Neural cell (in vitro differentiated cells): ENCODE data around the gene SCP2. TPM values are rescaled to one million over a fixed set of nuclear protein-coding genes. Genes with fewer than 3 reads are reported as not detected.
A peak's percentile ranks its signal among the peaks of the same experiment; 100 is the strongest.

Experiments used
- H2AFZ ChIP-seq: fragments of 200-600, 300-800 bp; sonication (generic), shearing (Covaris generic); 2 replicates; pipeline ENCODE4 v1.6.0; 2014; ENCODE audit warnings: low read depth, mild to moderate bottlenecking, antibody characterized with exemption, low read length, moderate library complexity
- H3F3A ChIP-seq: fragments of 200-600 bp; shearing (Covaris generic); 2 replicates; pipeline ENCODE4 v1.6.1; 2016; ENCODE audit warnings: mild to moderate bottlenecking, moderate library complexity, mixed read lengths, antibody characterized with exemption, low read length; ENCODE audit not compliant: insufficient read depth, poor library complexity, severe bottlenecking
- H3K27ac ChIP-seq: fragments of 200-600, 300-800 bp; sonication (generic), shearing (Covaris generic); 2 replicates; pipeline ENCODE4 v1.5.1; 2014; ENCODE audit warnings: mild to moderate bottlenecking, low read length, moderate library complexity
- H3K27me3 ChIP-seq: fragments of 300-800, 200-600 bp; sonication (generic), shearing (Covaris generic); 2 replicates; pipeline ENCODE4 v1.6.0; 2014; ENCODE audit warnings: mild to moderate bottlenecking, low read depth, low read length, moderate library complexity; ENCODE audit not compliant: insufficient read depth
- H3K36me3 ChIP-seq: fragments of 300-800, 200-600 bp; sonication (generic), shearing (Covaris generic); 2 replicates; pipeline ENCODE4 v1.5.1; 2014; ENCODE audit warnings: mild to moderate bottlenecking, antibody characterized with exemption, low read length, moderate library complexity; ENCODE audit not compliant: insufficient read depth
- H3K4me2 ChIP-seq: fragments of 300-800, 200-600 bp; sonication (generic), shearing (Covaris generic); 2 replicates; pipeline ENCODE4 v1.6.0; 2014; ENCODE audit warnings: mild to moderate bottlenecking, low read length
- H3K4me3 ChIP-seq: fragments of 300-800, 200-600 bp; sonication (generic), shearing (Covaris generic); 2 replicates; pipeline ENCODE4 v1.5.1; 2014; ENCODE audit warnings: mild to moderate bottlenecking, low read length, moderate library complexity
- H3K79me2 ChIP-seq: fragments of 200-600 bp; shearing (Covaris generic); replicated peaks from 2 replicates; pipeline ENCODE4 v1.6.0; 2014; ENCODE audit warnings: mild to moderate bottlenecking, low read length, moderate library complexity; ENCODE audit not compliant: insufficient read depth
- H3K9ac ChIP-seq: fragments of 300-800, 200-600 bp; sonication (generic), shearing (Covaris generic); 2 replicates; pipeline ENCODE4 v1.6.1; 2016; ENCODE audit warnings: mild to moderate bottlenecking, low read length, mixed read lengths
- H3K9me2 ChIP-seq: fragments of 200-600 bp; shearing (Covaris generic); 2 replicates; pipeline ENCODE4 v1.6.1; 2016; ENCODE audit warnings: mild to moderate bottlenecking, low read length, mixed read lengths; ENCODE audit not compliant: insufficient read depth
- H3K9me3 ChIP-seq: fragments of 200-600, 300-800 bp; sonication (generic), shearing (Covaris generic); 2 replicates; pipeline ENCODE4 v1.6.1; 2016; ENCODE audit warnings: mild to moderate bottlenecking, mixed run types, low read length, moderate library complexity, mixed read lengths
- H4K20me1 ChIP-seq: fragments of 200-600 bp; shearing (Covaris generic); 2 replicates; pipeline ENCODE4 v1.6.1; 2016; ENCODE audit warnings: mild to moderate bottlenecking, mixed run types; ENCODE audit not compliant: insufficient read depth
- CTCF ChIP-seq: fragments of 450-650 bp; IDR thresholded peaks from 2 replicates; pipeline ENCODE4 v1.5.1; 2014; ENCODE audit warnings: antibody characterized with exemption, mild to moderate bottlenecking, moderate library complexity; ENCODE audit not compliant: poor library complexity, severe bottlenecking
- EP300 ChIP-seq: fragments of 450-650 bp; conservative IDR thresholded peaks from 2 replicates; pipeline ENCODE4 v1.6.1; 2014; ENCODE audit warnings: antibody characterized with exemption, mild to moderate bottlenecking, moderate library complexity; ENCODE audit not compliant: poor library complexity, severe bottlenecking
- EZH2 ChIP-seq: fragments of 200-600, 300-800 bp; shearing (Covaris generic), sonication (generic); IDR thresholded peaks from 2 replicates; pipeline ENCODE4 v1.6.1; 2014; ENCODE audit warnings: antibody characterized with exemption, low read length, borderline replicate concordance, mild to moderate bottlenecking; ENCODE audit not compliant: insufficient read depth, poor library complexity, severe bottlenecking
- MXI1 ChIP-seq: fragments of 450-650 bp; conservative IDR thresholded peaks from 2 replicates; pipeline ENCODE4 v1.6.1; 2014; ENCODE audit warnings: antibody characterized with exemption, mild to moderate bottlenecking; ENCODE audit not compliant: poor library complexity, severe bottlenecking
- POLR2AphosphoS5 ChIP-seq: IDR thresholded peaks from 2 replicates; pipeline ENCODE4 v1.6.1; 2012
- RAD21 ChIP-seq: fragments of 450-650 bp; conservative IDR thresholded peaks from 2 replicates; pipeline ENCODE4 v1.6.1; 2014; ENCODE audit warnings: antibody characterized with exemption, mild to moderate bottlenecking, moderate library complexity
- REST ChIP-seq: IDR thresholded peaks from 2 replicates; pipeline ENCODE4 v1.6.1; 2012; ENCODE audit warnings: borderline replicate concordance
- TAF1 ChIP-seq: IDR thresholded peaks from 2 replicates; pipeline ENCODE4 v1.6.1; 2012; ENCODE audit warnings: low read depth
- polyA plus RNA-seq: library from polyadenylated mRNA; depleted of rRNA; stranded (reverse); fragments of >200 nt; gene quantifications from 2 replicates; pipeline ENCODE4 v1.2.3, GENCODE V29; 2014

Gene SCP2
- polyA plus RNA-seq, 1 donor from 2014 or later: 182 TPM

- H4K20me1 ChIP-seq: no peaks in the 10 kb centered on the region
- no peaks in the 10 kb centered on the region for H3K79me2 ChIP-seq
- no peak overlapping the region for H3K9ac ChIP-seq
- peaks cover 59% of the 10 kb centered on the region for H3K27me3 ChIP-seq
- H3K4me2 ChIP-seq: no peak overlapping the region
- no peaks in the 10 kb centered on the region for H3K9me3 ChIP-seq
- no peaks in the 10 kb centered on the region for H3K9me2 ChIP-seq
- peak overlapping the region; percentile 63 for H3K4me3 ChIP-seq
- no peaks in the 10 kb centered on the region for H3F3A ChIP-seq
- H3K36me3 ChIP-seq: no peaks in the 10 kb centered on the region
- no peak for TF ChIP-seq TAF1
- no peak for TF ChIP-seq POLR2AphosphoS5
- H2AFZ ChIP-seq: no peak overlapping the region
- no peak overlapping the region for H3K27ac ChIP-seq
Observed at GRCh38 chr1:53061123-53061858, 134.2 kb downstream of the SCP2 start.

- no peak within 1 kb of the TSS for H2AFZ ChIP-seq
- no peaks in the 10 kb centered on the region for H3F3A ChIP-seq
- no peak within 1 kb of the TSS for H3K27ac ChIP-seq
- no peaks in the 10 kb centered on the region for H3K36me3 ChIP-seq
- no peaks in the 10 kb centered on the region for H3K9me2 ChIP-seq
- H3K27me3 ChIP-seq: peaks cover 59% of the 10 kb centered on the region
- H3K79me2 ChIP-seq: no peaks in the 10 kb centered on the region
- H3K9ac ChIP-seq: peak within 1 kb of the TSS; percentile 20
- H3K9me3 ChIP-seq: no peaks in the 10 kb centered on the region
- H3K4me2 ChIP-seq: no peak within 1 kb of the TSS
- TF ChIP-seq REST (no peak), EZH2 (no peak), EP300 (no peak), TAF1 (no peak), MXI1 (no peak), CTCF (no peak), RAD21 (no peak), POLR2AphosphoS5 (no peak)
- H4K20me1 ChIP-seq: no peaks in the 10 kb centered on the region
- H3K4me3 ChIP-seq: peak within 1 kb of the TSS; percentile 63
Observed at GRCh38 chr1:53061859-53062707, 135.0 kb downstream of the SCP2 start, which contains the start of gene PODN. Gene PODN, plus strand, starts transcription at chr1:53062213. Its CDS starts 7,643 bp downstream, at chr1:53069856.
